HG03175 (cell line): ENCODE results near the gene CNGB1.
"Not testable (repeated sequence)": the region's sequence is repeated elsewhere in the genome, so short reads cannot be mapped to it uniquely, and the experiment has no call there.

ENCODE experiments used
- ATAC-seq: cut with Tn5 transposase; IDR thresholded peaks from one replicate; pipeline ENCODE4 v1.9.1; 2021; ENCODE audit warnings: mild to moderate bottlenecking, moderate library complexity; ENCODE audit not compliant: unreplicated experiment

The CNGB1 gene

DNA sequence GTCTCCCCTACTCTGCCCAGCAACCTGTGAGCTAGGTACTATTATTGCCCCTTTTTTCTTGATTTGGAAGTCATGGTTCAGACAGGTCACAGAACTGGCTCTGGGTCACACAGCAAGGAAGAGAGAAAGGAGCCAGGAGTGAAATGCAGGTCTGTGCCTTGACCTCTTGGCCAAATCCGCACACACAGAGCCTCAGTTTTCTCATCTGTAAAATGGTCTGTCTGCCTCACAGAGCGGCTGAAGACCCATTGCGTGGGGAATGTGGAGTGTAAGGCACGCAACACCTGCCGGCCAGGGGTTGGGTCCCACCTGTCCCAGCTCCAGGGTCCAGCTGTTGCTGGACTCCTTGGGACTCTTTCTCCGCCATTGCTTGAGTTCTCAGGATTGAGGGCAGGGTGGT lies 32.4 kb downstream of the CNGB1 start:
- no peak for ATAC-seq

GRCh38 chr16:57937861-57938260 lies 33.1 kb downstream of the CNGB1 start:
- no peak for ATAC-seq

DNA sequence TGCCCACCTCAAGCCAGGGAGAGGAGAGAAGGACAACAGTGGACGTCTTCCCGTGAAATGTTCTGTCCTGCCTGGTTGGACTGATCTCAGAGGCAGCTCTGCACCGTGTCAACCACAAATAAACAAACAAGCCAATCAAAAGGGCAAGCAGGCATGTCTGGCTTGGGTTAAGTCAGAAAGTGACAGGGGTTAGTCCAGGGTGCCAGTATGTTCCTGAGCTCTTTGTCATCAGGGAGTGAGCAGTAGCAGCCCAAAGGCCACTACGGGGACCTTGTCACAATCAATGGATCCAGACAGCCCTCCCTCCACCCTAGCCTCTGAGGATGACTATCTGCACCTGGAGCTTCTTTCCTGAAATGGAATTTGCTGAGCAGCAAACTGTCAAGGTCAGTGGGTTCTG lies 35.0 kb downstream of the CNGB1 start:
- no peak for ATAC-seq

- ATAC-seq, result no peak
Observed at GRCh38 chr16:57930533-57930932, 40.4 kb downstream of the CNGB1 start.

DNA sequence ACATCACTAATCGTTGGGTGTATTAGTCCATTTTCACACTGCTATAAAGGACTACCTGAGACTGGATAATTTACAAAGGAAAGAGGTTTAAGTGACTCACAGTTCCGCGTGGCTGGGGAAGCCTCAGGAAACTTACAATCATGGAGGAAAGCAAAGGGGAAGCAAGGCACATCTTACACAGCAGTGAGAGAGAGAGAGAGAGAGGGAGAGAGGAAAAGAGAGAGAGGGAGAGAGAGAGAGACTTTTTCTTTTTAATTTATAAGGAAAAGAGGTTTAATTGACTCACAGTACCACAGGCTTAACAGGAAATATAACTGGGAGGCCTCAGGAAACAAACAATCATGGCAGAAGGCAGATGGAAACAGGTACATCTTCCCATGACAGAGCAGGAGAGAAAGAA lies 41.7 kb downstream of the CNGB1 start:
- ATAC-seq, result no peak

- ATAC-seq, result no peak
Observed at GRCh38 chr16:57926041-57926440, 44.9 kb downstream of the CNGB1 start.

- no peak for ATAC-seq
Observed at GRCh38 chr16:57925310-57925709, 45.6 kb downstream of the CNGB1 start.

- no peak for ATAC-seq
Observed at GRCh38 chr16:57924514-57924913, 46.4 kb downstream of the CNGB1 start.

GRCh38 chr16:57923841-57924240 lies 47.1 kb downstream of the CNGB1 start:
- no peak for ATAC-seq

DNA sequence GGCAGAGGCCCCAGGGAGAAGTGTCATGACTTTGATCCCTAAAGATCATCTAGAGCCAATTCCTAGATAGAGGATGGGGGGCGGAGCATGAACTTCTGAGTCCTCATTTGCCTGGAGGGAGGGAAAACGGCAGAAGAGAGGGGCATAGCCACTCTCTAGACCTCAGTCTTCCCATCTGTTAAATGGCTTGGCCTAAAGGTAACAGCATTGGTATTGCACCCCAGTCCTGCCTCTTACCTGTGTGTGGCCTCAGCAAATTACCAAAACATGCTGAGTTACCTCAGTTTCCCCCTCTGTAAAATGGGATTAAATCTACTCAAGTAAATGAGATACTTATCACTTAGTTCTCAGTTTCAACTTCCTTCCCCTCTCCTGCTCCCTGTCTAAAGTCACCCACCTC lies 47.5 kb downstream of the CNGB1 start:
- no peak for ATAC-seq

DNA sequence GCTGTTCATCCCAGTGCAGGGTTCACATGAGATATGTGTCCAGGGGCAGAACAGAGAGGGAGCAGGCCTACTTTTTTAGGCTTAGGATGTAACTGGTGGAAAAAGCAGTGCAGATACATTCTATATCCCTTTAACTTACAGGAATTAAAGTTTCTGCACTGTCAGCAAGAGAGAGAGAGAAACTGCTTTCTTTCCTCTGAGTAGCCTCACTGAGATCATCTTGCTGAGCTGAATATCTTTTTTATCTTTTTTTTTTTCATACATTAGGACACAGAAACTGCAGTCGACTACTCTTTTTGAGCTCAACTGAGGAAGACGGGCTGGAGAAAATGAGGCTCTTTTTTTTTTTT lies 50.1 kb downstream of the CNGB1 start:
- ATAC-seq, result no peak

DNA sequence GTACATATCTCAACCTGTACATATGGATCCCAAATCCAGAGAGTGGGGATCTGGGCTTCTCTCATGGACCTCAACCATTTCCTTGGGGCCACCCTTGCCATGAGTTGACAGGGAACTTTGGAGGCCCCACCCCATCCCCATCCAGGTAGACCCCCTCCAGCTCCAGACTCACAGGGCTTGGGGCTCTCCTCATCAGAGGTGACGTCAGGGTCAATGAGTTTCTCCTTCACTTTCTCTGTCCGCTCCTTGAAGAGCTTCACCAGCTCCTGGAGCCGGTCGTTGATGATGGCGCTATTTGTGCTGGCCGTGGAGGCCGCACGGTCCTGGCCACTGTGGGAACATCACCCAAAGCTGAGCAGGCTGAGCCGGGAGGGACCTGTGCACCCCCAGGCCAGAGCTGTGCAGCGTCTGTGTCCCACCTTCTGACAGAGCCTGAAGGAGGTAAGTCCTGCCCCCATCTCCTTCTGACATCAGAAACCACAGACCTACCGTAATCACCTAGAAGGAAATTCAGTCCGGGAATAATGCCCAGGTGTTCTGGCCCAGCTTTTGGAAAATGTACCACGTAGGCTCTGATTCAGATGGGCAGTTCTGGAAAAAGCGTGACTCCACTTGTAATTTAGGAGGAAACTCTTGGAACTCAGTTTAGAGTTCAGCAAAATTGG lies 50.6 kb downstream of the CNGB1 start:
- ATAC-seq, result no peak

- ATAC-seq, result no peak
Observed at GRCh38 chr16:57918994-57919393, 51.9 kb downstream of the CNGB1 start.

GRCh38 chr16:57918444-57918843 lies 52.5 kb downstream of the CNGB1 start:
- ATAC-seq, result no peak

DNA sequence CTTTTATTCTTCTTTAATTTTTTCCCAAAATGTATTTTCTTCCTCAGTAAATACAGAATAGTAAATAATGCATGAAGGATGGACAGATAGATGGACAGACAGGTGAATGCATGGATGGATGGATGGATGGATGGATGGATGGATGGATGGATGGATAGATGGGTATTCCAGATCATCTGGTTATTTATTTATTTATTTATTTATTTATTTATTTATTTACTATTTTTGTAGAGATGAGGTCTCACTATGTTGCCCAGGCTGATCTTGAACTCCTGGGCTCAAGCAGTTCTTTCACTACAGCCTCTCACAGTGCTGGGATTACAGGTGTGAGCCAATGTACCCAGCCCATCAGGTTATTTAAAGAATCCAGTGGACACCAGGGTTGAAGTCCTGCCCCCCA lies 53.0 kb downstream of the CNGB1 start:
- not testable (repeated sequence) for ATAC-seq

GRCh38 chr16:57917489-57917888 lies 53.4 kb downstream of the CNGB1 start:
- ATAC-seq, result not testable (repeated sequence)

DNA sequence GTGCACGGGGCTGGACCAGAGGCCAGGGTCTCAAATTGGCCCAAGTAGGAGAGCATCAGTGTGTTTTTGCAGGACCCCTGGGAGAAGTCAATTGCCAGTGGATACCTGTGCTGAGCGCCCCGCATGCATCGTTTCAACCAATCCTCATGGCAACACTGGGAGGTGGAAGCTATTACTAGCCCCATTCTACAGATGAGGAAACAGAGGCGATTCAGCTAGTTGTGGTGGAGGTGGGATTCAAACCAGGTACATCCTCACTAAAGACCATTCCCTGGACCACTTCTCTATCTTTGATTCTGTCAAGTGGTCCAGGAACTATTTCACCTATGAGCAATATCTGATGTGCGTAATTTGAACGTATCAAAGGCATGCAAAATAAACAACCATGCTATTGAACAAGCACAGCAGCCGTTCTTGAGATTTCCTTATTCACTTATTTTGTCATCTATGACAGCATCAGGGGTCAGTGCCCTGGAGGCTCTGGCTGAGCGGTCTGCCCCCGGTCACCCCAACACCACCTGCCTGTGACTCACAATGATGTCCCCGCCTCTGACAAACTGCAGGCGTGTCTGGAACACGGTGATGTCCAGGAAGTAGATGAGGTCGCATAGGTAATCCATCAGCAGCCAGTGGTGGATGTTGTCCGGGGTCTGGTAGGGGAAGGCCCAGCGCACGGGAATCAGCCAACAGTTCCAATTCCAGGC lies 54.0 kb downstream of the CNGB1 start:
- no peak for ATAC-seq

DNA sequence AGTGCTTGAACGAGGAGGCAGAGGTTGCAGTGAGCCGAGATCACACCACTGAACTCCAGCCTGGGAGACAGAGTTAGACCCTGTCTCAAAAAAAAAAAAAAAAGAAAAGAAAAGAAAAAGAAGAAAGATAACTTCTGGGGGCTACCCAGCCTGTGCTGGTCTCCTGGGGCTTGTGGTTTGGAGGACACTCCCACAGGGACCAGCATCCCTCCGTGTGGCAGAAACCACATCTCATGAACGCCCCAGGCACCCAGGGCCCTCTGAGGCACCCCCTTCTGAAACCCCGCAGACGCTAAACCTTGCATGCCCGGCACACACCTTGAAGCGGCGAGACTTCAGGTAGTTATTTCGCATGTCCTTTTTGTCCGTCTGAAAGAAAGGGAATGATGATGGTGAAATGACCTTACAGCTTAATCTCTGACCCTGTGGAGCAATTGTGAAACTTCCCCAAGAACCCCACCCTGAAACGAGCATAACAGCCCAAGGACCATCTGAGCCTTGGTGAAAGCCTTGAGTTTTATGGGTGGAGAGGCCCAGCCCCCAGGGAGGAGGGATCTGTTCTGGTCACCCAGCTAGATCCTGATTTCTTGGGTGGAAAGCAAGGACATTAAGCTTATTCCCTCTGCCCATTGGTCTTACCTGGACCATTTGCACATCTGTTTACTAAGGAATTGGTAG lies 55.0 kb downstream of the CNGB1 start:
- no peak for ATAC-seq

DNA sequence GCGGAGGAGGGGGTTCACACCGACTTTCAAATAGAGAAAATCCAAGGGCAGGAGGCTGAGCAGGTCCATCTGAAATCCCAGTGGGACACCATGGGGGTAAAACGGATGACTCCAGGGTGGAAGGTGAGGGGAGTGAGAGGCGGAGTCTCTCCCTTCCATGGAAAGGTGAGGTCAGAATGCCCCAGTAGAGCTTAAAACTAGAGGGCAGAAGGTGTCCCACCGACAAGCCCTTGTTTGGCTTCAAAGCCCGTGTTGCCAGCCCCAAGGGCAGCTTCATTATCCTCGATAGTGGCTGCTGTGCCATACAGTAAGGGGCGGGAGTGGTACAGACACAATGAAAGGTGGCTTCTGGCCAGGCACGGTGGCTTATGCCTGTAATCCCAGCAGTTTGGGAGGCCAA lies 55.7 kb downstream of the CNGB1 start:
- no peak for ATAC-seq

DNA sequence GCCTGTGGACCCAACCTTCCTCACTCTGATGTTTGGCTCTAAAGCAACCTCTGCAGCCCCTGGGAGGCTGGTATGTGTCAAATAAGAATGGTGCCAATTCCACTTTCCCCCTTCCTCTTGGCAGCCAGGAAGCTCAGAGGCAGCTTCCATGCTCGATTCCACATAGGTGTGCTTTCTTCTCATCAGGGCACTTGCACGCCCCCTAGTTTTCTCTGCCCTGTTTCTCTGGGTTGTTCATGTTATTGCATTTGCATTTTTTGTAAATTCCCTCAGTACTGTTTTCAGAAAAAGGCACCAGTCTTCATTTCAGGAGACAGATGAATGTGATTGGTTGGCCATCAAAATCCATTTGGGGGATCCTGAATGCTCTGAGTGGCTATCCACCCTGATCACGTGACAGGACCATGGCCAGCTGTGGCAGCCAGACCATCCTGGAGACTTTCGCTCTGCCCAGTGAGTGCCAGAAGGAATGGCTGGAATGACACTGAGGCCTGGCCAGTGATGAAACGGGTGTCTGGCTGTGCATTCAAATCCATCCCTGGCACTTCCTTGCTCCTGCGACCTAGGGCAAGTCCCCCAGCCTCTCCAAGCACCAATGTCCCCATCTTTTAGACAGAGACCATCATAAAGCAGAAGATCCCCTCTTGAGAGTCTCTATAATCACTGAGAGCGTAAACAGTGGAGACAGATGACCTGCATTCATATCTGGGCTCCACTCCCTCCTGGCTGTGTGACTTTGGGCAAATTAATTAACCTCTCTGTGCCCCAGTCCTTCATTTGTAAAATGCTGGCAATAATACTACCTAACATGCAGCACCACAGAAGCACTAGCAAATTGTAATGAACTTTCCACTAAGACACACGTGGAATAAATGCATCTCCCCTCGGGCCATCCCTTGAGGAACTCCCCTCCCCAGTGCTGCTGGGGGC lies 56.4 kb downstream of the CNGB1 start:
- no peak for ATAC-seq

DNA sequence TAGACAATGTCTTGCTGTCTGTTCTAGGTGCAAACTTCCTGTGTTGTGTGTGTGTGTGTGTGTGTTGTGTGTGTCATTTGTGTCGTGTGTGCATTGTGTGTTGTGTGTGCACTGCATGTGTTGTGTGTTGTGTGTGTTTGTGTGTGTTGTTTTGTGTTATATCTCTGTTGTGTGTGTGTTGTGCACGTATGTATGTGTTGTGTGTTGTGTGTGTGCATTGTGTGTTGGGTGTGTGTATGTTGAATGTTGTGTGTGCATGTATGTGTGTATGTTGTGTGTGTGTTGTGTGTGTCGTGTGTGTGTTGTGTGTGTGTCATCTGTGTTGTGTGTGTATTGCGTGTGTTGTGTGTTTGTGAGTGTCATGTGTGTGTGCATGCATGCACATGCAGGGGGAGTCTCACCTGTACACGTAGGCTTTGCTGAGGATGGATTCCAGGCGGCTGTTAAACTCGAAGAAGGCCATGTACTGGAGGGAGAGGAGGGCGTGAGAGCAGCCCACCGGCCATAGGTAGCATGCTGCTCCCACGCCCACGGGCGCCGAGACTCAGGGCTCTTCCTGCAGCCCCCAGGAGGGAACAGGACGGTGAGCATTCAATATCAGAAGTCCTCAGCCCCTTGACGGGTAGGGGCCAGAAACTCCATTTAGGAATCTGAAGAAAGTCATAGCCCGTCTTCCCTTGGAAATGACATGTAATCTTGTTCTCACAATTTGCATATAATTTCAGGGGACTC lies 58.2 kb downstream of the CNGB1 start:
- no peak for ATAC-seq
